ENCODE results near the gene RAI1. TPM values are rescaled to one million over a fixed set of nuclear protein-coding genes. Genes with fewer than 3 reads are reported as not detected.
"Not testable (repeated sequence)": the region's sequence is repeated elsewhere in the genome, so short reads cannot be mapped to it uniquely, and the experiment has no call there.

Gene RAI1, protein sequence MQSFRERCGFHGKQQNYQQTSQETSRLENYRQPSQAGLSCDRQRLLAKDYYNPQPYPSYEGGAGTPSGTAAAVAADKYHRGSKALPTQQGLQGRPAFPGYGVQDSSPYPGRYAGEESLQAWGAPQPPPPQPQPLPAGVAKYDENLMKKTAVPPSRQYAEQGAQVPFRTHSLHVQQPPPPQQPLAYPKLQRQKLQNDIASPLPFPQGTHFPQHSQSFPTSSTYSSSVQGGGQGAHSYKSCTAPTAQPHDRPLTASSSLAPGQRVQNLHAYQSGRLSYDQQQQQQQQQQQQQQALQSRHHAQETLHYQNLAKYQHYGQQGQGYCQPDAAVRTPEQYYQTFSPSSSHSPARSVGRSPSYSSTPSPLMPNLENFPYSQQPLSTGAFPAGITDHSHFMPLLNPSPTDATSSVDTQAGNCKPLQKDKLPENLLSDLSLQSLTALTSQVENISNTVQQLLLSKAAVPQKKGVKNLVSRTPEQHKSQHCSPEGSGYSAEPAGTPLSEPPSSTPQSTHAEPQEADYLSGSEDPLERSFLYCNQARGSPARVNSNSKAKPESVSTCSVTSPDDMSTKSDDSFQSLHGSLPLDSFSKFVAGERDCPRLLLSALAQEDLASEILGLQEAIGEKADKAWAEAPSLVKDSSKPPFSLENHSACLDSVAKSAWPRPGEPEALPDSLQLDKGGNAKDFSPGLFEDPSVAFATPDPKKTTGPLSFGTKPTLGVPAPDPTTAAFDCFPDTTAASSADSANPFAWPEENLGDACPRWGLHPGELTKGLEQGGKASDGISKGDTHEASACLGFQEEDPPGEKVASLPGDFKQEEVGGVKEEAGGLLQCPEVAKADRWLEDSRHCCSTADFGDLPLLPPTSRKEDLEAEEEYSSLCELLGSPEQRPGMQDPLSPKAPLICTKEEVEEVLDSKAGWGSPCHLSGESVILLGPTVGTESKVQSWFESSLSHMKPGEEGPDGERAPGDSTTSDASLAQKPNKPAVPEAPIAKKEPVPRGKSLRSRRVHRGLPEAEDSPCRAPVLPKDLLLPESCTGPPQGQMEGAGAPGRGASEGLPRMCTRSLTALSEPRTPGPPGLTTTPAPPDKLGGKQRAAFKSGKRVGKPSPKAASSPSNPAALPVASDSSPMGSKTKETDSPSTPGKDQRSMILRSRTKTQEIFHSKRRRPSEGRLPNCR (N-terminal part only)
- 7.6 and 14.8 TPM in 2 replicates for total RNA-seq (2014; rRNA removed; shearing (Covaris generic); ENCODE audit: low replicate concordance)

DNA sequence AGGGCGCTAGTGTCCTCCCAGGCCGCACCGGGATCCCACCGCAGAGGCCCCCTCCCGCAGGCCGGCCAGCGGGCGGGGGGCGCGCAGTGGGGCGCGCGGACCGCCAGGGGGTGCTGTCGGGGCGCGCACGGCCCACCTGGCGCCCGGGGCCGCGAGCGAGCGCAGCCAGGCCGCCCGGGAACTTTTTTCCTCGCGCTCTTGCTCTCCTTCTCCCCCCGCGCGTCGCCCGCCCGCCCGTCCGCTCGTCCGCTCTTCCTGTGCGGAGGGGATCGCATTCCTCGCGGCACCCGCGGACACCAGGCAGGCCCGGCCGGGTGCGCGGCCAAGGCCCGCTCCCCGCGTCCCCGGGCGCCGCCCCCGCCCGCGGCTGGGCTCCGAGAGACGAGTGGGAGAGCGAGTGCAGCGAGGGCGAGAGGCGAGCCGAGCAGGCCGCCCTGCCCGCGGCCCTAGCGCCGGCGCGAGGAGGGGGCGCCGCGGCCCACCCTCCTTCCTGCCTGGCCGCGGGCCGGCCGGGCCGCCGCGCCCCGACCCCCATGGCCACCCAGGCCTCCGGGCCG, at the start of gene RAI1:
RAI1 (plus strand) TSS at position 272 of the 557 bp plus-strand sequence. CDS start 111,491 bp downstream, outside the sequence.
- in situ Hi-C loops (cut with HindIII; ENCODE audit: low pct_unique_long_range_greater_than_20kb, low sequenced_read_pairs), result no loop called here
- DNase-seq (ENCODE audit: low read depth), result peak; percentile 68

DNA sequence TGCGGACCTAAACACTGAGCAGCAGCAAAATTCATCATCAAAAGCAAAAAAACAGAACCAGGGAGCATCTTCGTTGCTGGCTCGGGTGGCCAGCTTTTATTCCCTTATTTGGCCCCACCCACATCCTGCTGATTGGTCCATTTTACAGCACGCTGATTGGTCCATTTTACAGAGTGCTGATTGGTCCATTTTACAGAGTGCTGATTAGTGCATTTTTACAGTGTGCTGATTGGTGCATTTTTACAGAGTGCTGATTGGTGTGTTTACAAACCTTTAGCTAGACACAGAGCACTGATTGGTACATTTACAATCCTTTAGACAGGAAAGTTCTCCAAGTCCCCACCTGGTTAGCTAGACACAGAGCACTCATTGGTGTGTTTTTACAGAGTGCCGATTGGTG, 48.6 kb upstream of the RAI1 start:
- in situ Hi-C loops (cut with HindIII; ENCODE audit: low pct_unique_long_range_greater_than_20kb, low sequenced_read_pairs), result not testable (repeated sequence)
- peak; percentile 6 for DNase-seq (ENCODE audit: low read depth)

DNA sequence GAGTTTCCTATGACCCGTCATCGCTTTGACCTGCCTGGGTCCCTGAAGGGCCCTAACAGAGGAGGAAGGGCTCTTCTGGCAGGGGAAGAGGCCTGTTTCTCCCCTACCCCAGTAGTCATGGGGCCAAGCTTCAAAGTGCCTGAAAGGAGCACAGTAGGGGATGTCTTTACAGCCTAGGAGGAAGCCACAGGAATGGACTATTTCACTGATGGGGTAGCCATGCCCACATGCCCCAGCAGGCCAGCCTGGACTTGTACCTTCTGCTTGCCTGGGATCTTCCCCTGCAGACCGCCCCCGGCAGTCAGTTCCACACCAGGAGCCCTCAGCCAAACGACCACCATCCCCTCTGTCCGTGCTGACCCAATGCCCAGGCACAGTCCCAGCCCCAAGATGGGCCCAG, 47.9 kb upstream of the RAI1 start:
- DNase-seq (ENCODE audit: low read depth), result no peak
- in situ Hi-C loops (cut with HindIII; ENCODE audit: low pct_unique_long_range_greater_than_20kb, low sequenced_read_pairs), result no loop called here

DNA sequence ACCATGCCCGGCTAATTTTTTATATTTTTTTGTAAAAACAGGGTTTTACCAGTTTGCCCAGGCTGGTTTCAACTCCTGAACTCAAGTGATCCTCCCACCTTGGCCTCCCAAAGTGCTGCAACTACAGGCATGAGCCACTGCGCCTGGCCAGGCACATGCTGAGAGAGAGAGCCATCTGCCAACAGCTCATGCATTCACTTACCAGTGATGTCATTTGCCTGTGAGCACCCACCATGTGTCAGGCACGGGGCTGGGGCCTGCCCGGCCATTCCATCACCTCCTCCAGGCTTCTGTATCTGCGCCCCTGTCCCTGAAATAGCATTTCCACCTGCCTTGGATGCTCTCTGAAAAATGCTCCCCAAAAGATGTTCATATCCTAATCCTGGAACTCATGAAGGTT, 46.1 kb upstream of the RAI1 start:
- in situ Hi-C loops (cut with HindIII; ENCODE audit: low pct_unique_long_range_greater_than_20kb, low sequenced_read_pairs), result no loop called here
- DNase-seq (ENCODE audit: low read depth), result no peak

DNA sequence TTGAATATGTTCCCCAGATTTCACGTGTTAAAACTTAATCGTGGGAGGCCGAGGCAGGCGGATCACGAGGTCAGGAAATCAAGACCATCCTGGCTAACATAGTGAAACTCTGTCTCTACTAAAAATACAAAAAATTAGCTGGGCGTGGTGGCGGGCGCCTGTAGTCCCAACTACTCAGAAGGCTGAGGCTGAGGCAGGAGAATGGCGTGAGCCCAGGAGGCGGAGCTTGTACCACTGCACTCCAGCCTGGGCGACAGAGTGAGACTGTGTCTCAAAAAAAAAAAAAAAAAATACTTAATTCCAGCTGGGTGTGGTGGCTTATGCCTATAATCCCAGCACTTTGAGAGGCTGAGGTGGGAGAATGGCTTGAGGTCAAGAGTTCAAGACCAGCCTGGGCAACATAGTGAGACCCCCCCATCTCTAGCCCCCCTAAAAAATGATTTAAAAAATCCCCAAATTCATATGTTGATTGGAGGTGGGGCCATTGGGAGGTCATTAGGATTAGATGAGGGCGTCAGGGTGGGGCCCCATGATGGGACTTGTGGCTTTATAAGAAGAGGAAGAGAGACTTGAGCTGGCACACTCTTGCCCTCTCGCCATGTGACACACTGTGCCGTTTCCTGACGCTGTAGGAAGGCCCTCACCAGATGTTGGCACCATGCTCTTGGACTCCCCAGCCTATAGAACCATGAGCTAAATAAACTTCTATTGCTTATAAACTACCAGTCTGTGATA, 45.6 kb upstream of the RAI1 start:
- in situ Hi-C loops (cut with HindIII; ENCODE audit: low pct_unique_long_range_greater_than_20kb, low sequenced_read_pairs), result not testable (repeated sequence)

DNA sequence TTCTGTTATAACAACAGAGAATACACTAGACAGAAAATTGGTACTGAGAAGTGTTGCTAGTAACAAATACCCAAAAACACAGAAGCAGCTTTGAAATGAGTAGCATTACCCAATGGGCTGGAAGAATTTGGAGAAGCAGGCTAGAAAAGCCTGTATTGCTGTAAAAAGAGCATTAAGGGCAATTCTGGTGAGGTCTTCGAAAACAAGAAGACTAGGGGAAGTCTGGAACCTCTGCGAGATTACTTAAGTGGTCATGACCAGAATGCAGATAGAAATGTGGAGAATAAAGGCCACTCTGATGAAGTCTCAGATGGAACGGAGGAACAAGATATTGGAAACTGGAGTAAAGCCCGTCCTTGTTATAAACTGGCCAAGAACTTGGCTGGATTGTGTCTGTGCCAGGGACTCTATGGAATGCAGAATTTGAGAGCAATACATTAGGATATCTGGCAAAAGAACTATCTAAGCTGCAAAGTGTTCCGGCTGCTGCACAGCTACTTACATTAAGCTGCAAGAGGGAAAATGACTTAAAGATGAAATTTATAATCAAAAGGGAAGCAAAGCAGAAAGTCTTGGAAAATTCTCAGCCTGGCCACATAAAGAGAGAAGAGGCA, 44.9 kb upstream of the RAI1 start:
- no peak for DNase-seq (ENCODE audit: low read depth)
- in situ Hi-C loops (cut with HindIII; ENCODE audit: low pct_unique_long_range_greater_than_20kb, low sequenced_read_pairs), result no loop called here

More for the DNA sequence above, 45.6 kb upstream of the RAI1 start:
- DNase-seq (ENCODE audit: low read depth), result not testable (repeated sequence)

DNA sequence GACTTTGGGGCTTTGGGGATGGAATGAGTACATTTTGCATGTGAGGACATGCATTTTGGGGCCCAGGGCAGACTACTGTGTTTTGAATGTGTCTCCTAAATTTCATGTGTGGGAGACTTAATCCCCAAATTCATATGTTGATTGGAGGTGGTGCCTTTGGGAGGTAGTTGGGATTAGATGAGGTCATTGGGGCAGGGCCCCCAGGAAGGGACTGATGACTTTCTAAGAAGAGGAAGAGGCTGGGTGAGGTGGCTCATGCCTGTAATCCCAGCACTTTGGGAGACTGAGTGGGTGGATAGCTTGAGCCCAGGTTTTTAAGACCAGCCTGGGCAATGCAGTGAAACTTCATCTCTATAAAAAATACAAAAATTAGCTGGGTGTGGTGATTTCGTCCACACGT, 42.8 kb upstream of the RAI1 start:
- no peak for DNase-seq (ENCODE audit: low read depth)
- in situ Hi-C loops (cut with HindIII; ENCODE audit: low pct_unique_long_range_greater_than_20kb, low sequenced_read_pairs), result no loop called here

DNA sequence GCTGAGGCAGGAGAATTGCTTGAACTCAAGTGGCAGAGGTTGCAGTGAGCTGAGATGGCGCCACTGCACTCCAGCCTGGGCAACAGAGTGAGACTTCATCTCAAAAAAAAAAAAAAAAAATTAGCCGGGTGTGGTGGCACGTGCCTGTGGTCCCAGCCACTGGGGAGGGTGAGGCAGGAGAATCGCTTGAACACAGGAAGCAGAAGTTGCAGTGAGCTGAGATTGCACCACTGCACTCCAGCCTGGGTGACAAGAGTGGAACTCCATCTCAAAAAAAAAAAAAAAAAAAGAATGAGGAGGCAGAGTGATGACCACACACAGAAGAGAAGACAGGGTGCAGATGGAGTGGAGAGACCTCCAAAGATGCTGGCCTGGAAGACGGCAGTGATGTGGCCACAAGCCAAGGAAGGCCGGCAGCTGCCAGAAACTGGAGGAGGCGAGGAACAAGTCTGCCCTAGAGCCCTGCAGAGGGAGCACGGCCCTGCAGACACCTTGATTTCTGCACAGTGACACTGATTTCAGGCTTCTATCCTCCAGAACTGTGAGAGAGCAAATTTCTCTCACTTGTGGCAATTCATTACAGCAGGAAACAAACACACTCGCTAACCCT, 41.5 kb upstream of the RAI1 start:
- DNase-seq (ENCODE audit: low read depth); in situ Hi-C loops (cut with HindIII; ENCODE audit: low pct_unique_long_range_greater_than_20kb, low sequenced_read_pairs): not testable (repeated sequence)

DNA sequence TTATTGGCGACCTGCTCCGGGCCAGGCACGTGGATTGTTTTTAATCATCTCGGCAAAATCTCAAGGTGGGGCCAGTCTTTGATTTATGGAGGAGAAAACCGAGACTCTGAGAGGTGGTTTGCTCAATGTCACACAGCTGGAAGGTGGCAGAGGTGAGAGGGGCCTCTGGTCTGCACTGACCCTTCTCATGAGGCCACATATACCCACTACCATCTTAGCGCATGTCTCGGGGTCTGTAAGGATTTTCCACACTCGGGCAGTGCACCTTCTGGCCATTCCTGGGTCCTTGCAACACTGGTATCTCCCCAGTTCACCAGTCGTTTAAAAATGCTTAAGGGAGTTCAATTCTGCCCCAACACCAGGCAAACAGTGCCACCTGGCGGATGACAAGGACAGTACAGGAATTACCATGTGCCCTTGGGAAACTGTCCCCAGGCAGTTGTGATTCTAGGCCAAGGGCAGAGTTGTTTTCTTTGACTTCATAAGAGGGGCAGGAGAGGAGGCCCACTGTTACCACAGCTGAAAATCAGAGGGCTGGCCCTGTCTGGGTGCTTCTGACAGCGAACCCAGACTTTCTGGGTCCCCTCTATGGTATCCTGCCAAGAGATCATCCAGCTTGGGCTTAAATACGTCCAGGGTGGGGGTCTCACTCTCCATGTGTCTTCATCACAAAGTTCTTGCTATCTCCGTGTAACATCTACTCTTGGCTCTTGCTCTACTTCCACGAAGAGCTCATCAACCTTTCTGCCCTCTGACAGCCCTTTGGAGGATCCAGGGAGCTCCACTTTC, 39.4 kb upstream of the RAI1 start:
- in situ Hi-C loops (cut with HindIII; ENCODE audit: low pct_unique_long_range_greater_than_20kb, low sequenced_read_pairs), result no loop called here

DNA sequence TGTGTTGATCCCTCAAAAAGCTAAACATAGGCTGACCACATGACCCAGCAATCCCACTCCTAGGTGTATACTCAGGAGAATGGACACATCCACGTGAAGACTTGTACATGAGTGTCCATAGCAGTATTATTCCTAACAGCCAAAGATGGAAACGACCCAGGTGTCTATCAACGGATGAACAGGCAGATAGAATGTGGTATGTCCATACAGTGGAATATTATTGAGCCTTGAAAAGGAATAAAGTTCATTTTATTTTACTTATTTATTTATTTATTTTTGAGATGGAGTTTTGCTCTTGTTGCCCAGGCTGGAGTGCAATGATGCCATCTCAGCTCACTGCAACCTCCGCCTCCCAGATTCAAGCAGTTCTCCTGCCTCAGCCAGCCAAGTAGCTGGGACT, 36.1 kb upstream of the RAI1 start:
- in situ Hi-C loops (cut with HindIII; ENCODE audit: low pct_unique_long_range_greater_than_20kb, low sequenced_read_pairs); DNase-seq (ENCODE audit: low read depth): not testable (repeated sequence)

More for the DNA sequence above, 39.4 kb upstream of the RAI1 start:
- peak; percentile 44 for DNase-seq (ENCODE audit: low read depth)

DNA sequence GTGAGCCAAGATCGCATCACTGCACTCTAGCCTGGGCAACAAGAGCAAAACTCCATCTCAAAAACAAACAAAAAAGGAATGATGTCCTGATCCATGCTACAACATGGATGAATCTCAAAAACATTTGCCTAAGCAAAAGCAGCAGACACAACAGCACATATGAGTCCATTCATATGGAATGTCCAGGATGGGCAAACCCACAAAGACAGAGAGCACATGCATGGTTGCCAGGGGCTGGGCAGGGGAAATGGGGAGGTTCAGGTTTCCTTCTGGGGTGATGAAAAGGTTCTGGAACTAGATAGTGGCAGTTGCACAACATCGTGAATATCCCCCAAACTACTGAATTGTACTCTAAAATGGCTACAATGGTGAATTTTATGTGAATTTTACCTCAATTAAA, 35.3 kb upstream of the RAI1 start:
- in situ Hi-C loops (cut with HindIII; ENCODE audit: low pct_unique_long_range_greater_than_20kb, low sequenced_read_pairs), result no loop called here
- no peak for DNase-seq (ENCODE audit: low read depth)

DNA sequence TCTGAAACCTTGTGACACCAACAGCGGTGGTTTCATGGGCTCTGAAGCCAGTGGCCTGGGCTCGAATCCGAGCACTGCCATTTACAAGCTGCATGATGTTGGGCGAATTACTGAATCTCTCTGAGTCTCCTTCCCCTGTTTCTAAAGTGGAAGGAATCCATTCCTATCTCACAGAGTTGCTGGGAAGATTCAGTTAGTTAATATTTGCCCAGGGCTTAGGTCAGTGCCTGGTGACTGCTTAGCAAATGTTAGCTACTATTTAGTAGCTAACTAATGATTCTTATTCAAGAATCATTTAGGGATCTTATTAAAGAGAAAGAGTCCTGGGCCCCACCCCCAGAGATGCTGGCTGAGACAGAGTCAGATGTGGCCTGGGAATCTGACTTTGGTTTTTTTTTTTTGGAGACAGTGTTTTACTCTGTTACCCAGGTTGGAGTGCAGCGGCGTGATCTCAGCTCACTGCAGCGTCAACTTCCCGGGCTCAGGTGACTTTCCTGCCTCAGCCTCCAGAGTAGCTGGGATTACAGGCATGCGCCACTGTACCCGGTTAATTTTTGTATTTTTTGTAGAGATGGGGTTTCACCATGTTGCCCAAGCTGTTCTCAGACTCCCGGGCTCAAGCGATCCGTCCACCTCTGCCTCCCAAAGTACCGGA, 33.6 kb upstream of the RAI1 start:
- in situ Hi-C loops (cut with HindIII; ENCODE audit: low pct_unique_long_range_greater_than_20kb, low sequenced_read_pairs), result no loop called here
- DNase-seq (ENCODE audit: low read depth), result peak; percentile 26

DNA sequence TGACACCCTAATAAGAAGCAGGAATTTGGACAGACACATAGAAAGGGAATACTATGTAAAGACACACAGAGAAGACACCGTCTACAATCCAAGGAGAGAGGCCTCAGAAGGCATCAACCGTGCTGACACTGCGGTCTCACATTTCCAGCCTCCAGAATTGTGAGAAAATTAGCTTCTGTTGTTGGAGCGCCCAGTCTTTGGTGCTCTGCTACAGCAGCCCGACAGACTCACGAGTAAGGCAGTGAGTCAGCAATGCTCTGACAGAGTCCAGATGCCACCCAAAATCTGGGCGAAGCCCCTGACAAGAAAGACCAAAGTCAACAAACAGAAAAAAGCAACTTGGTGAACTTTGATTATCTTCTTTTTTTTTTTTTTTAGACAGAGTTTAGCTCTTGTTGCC, 32.5 kb upstream of the RAI1 start:
- in situ Hi-C loops (cut with HindIII; ENCODE audit: low pct_unique_long_range_greater_than_20kb, low sequenced_read_pairs), result no loop called here

DNA sequence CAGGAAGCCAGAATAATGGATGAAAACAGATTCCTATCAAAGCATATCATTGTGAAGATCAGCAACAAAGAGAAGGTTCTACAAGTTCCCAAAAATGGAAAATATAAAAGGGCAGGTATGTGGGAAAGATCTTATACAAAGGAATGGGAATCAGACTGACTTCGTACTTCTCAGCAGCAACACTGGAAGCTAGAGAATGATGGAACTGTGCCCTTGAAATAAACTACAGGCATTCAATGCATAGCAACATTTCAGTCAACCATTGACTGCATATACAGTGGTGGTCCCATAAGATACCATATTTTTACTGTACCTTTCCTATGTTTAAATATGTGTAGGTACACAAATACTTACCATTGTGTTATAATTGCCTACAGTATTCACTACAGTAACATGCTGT, 30.3 kb upstream of the RAI1 start:
- DNase-seq (ENCODE audit: low read depth), result no peak
- in situ Hi-C loops (cut with HindIII; ENCODE audit: low pct_unique_long_range_greater_than_20kb, low sequenced_read_pairs), result no loop called here

More for the DNA sequence above, 32.5 kb upstream of the RAI1 start:
- no peak for DNase-seq (ENCODE audit: low read depth)

DNA sequence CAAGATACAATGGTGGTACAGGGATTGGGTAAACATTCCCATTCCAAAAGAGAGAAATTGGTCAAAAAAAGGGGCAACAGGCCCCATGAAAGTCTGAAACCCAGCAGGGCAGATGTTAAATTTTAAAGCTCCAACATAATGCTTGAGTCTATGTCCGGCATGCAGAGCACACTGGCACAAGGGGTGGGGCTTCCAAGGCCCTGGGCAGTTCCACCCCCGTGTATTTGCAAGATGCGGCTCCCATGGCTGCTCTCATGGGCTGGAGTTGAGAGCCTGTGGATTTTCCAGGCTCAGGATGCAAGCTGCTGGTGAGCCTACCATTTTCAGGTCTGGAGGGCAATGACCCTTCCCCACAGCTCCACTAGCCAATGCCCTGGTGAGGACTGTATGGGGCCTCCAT, 27.9 kb upstream of the RAI1 start:
- DNase-seq (ENCODE audit: low read depth), result no peak

DNA sequence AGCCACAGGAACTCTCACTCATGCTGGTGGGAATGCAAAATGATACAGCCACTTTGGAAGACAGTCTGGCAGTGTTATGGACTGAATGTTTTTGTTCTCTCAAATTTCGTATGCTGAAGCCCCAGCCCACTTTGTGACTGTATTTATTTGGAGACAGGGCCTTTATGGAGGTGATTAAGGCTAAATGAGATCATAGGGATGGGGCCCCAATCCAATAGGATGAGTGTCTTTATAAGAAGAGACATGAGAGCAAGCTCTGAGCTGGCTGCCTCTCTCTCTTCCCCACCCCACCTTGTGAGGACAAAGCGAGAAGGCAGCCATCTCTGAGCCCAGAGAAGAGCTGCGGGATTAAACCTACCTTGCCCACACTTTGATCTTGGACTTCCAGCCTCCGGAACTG, 21.9 kb upstream of the RAI1 start:
- in situ Hi-C loops (cut with HindIII; ENCODE audit: low pct_unique_long_range_greater_than_20kb, low sequenced_read_pairs), result no loop called here
- DNase-seq (ENCODE audit: low read depth), result no peak

More for the DNA sequence above, 27.9 kb upstream of the RAI1 start:
- in situ Hi-C loops (cut with HindIII; ENCODE audit: low pct_unique_long_range_greater_than_20kb, low sequenced_read_pairs), result no loop called here
